ENCODE results near the gene DDRGK1. TPM values are rescaled to one million over a fixed set of nuclear protein-coding genes. Genes with fewer than 3 reads are reported as not detected.

The DDRGK1 gene
- total RNA-seq, 1 donor: 26.8 TPM

- Histone ChIP-seq H3K4me1 (ENCODE audit: insufficient read depth, low read length) (no peaks in the 10 kb centered on the region), H3K27ac (ENCODE audit: low read depth, low read length) (no peak overlapping the region), H3K36me3 (ENCODE audit: insufficient read depth, low read length) (peaks cover 8% of the 10 kb centered on the region), H3K27me3 (ENCODE audit: insufficient read depth, low read length) (peaks cover 20% of the 10 kb centered on the region), H4K20me1 (ENCODE audit: insufficient read depth, low read length) (peaks cover 3% of the 10 kb centered on the region), H3K4me3 (ENCODE audit: insufficient read depth, low read length) (peak overlapping the region; percentile 45), H3K4me2 (ENCODE audit: insufficient read depth, low read length) (peak overlapping the region; percentile 75), H3K9me3 (ENCODE audit: low read depth, low read length) (no peaks in the 10 kb centered on the region), H3K79me2 (ENCODE audit: insufficient read depth, low read length) (no peaks in the 10 kb centered on the region), H2AFZ (ENCODE audit: low read length) (no peak overlapping the region)
- DNase-seq (ENCODE audit: insufficient read length, low spot score, missing footprints): peak; percentile 80
- no peak for TF ChIP-seq CTCF (IDR thresholded peaks at IDR 0.05; ENCODE audit: extremely low read depth, low read depth, low read length)
Observed at GRCh38 chr20:3248167-3248992, 43.9 kb upstream of the DDRGK1 start.

GRCh38 chr20:3247638-3248037 lies 43.2 kb upstream of the DDRGK1 start:
- Histone ChIP-seq H3K27me3 (ENCODE audit: insufficient read depth, low read length) (peaks cover 20% of the 10 kb centered on the region), H3K79me2 (ENCODE audit: insufficient read depth, low read length) (no peaks in the 10 kb centered on the region), H2AFZ (ENCODE audit: low read length) (no peak overlapping the region), H3K9me3 (ENCODE audit: low read depth, low read length) (no peaks in the 10 kb centered on the region), H3K36me3 (ENCODE audit: insufficient read depth, low read length) (peaks cover 6% of the 10 kb centered on the region), H4K20me1 (ENCODE audit: insufficient read depth, low read length) (peaks cover 3% of the 10 kb centered on the region), H3K27ac (ENCODE audit: low read depth, low read length) (no peak overlapping the region), H3K4me1 (ENCODE audit: insufficient read depth, low read length) (no peaks in the 10 kb centered on the region), H3K4me2 (ENCODE audit: insufficient read depth, low read length) (no peak overlapping the region), H3K4me3 (ENCODE audit: insufficient read depth, low read length) (no peak overlapping the region)
- DNase-seq (ENCODE audit: insufficient read length, low spot score, missing footprints): peak; percentile 80
- no peak for TF ChIP-seq CTCF (IDR thresholded peaks at IDR 0.05; ENCODE audit: extremely low read depth, low read depth, low read length)

- no peak for TF ChIP-seq CTCF (IDR thresholded peaks at IDR 0.05; ENCODE audit: extremely low read depth, low read depth, low read length)
- Histone ChIP-seq H3K4me1 (ENCODE audit: insufficient read depth, low read length) (no peaks in the 10 kb centered on the region), H3K4me3 (ENCODE audit: insufficient read depth, low read length) (no peak overlapping the region), H3K27me3 (ENCODE audit: insufficient read depth, low read length) (peaks cover 25% of the 10 kb centered on the region), H3K9me3 (ENCODE audit: low read depth, low read length) (no peaks in the 10 kb centered on the region), H2AFZ (ENCODE audit: low read length) (no peak overlapping the region), H3K36me3 (ENCODE audit: insufficient read depth, low read length) (no peaks in the 10 kb centered on the region), H3K4me2 (ENCODE audit: insufficient read depth, low read length) (no peak overlapping the region), H3K79me2 (ENCODE audit: insufficient read depth, low read length) (no peaks in the 10 kb centered on the region), H3K27ac (ENCODE audit: low read depth, low read length) (no peak overlapping the region), H4K20me1 (ENCODE audit: insufficient read depth, low read length) (peaks cover 3% of the 10 kb centered on the region)
- DNase-seq (ENCODE audit: insufficient read length, low spot score, missing footprints): peak; percentile 15
Observed at GRCh38 chr20:3246682-3247081, 42.2 kb upstream of the DDRGK1 start.

GRCh38 chr20:3245711-3246110 lies 41.2 kb upstream of the DDRGK1 start:
- peak; percentile 52 for DNase-seq (ENCODE audit: insufficient read length, low spot score, missing footprints)
- no peak overlapping the region for H3K4me3 ChIP-seq (ENCODE audit: insufficient read depth, low read length)
- H3K27me3 ChIP-seq (ENCODE audit: insufficient read depth, low read length): peaks cover 35% of the 10 kb centered on the region
- no peak overlapping the region for H2AFZ ChIP-seq (ENCODE audit: low read length)
- TF ChIP-seq CTCF (IDR thresholded peaks at IDR 0.05; ENCODE audit: extremely low read depth, low read depth, low read length): no peak
- no peaks in the 10 kb centered on the region for H3K9me3 ChIP-seq (ENCODE audit: low read depth, low read length)
- no peak overlapping the region for H3K27ac ChIP-seq (ENCODE audit: low read depth, low read length)
- no peaks in the 10 kb centered on the region for H3K79me2 ChIP-seq (ENCODE audit: insufficient read depth, low read length)
- no peaks in the 10 kb centered on the region for H3K36me3 ChIP-seq (ENCODE audit: insufficient read depth, low read length)
- no peaks in the 10 kb centered on the region for H3K4me1 ChIP-seq (ENCODE audit: insufficient read depth, low read length)
- no peak overlapping the region for H3K4me2 ChIP-seq (ENCODE audit: insufficient read depth, low read length)
- H4K20me1 ChIP-seq (ENCODE audit: insufficient read depth, low read length): peaks cover 3% of the 10 kb centered on the region
